Measurements from ENCODE around the gene ZNF532.

DNA sequence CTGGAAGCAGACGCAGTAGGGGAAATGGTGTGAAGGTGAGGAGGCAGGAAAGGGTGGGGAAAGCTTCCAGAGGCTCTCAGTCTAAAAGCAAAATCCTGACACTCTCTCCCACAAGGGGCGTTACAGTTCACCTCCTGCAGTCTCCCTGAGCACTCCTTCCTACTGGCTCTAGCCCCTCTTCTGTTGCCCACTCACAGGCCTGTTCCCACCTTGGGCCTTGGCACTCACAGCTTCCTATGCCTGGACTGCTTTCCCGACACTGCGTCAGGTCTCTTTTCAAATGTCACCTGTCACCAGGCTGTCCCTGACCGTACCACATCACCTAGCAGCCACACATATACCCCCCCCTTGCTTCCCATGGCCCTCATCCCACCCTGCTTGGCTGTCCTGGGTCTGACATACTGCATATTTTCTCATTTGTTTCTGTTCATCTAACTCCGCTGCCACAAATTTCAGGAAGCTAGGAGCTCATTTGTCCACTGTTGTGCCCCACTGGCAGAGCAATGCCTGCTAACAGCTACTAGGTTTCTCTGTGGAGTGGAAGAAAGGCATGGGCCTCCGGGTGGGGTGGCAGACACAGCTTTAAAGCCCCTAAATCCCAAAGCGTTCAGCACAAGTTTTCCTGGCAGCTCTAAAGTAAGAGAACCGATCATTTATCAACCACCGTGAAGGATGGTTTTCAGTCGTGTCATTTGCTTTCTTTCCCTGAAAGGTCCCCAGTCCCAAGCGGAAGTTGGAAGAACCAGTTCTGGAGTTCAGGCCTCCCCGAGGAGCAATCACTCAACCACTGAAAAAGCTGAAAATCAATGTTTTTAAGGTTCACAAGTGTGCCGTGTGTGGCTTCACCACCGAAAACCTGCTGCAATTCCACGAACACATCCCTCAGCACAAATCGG, 118.8 kb downstream of the ZNF532 start:
- TF ChIP-seq ZNF274 (IDR thresholded peaks at IDR 0.05; ENCODE audit: low read depth, low read length) (no peak), YY1 (IDR thresholded peaks at IDR 0.05; ENCODE audit: insufficient read depth, insufficient read length) (no peak), SUZ12 (IDR thresholded peaks at IDR 0.05; ENCODE audit: extremely low read depth, insufficient read depth, insufficient read length) (no peak)

All from NT2/D1 (cell line).